Central memory CD8-positive, alpha-beta T cell (primary cell): ENCODE data around the gene DUSP15.
A peak's percentile ranks its signal among the peaks of the same experiment; 100 is the strongest.

Experiments
- ATAC-seq: fragments of 150-1000 bp; cut with Tn5 transposase; replicated peaks from 2 replicates; pipeline ENCODE4 v1.10.0; 2022; ENCODE audit warnings: mild to moderate bottlenecking, moderate FRiP score, moderate number of reproducible peaks; ENCODE audit not compliant: poor library complexity, severe bottlenecking; ENCODE audit errors: extremely low read depth
- DNase-seq, 2 donors: peaks; one replicate each; pipeline ENCODE4 v3.0.0; 2021; ENCODE audit warnings: low spot score in 2 of 2
- H3K27ac Mint-ChIP-seq: one replicate; pipeline ENCODE4 v1.8.0; 2022; ENCODE audit warnings: low read depth, mild to moderate bottlenecking, moderate library complexity, mixed read lengths
- H3K27me3 Mint-ChIP-seq: one replicate; pipeline ENCODE4 v1.8.0; 2022; ENCODE audit warnings: mixed read lengths
- H3K36me3 Mint-ChIP-seq: one replicate; pipeline ENCODE4 v1.8.0; 2022; ENCODE audit warnings: mild to moderate bottlenecking, moderate library complexity, mixed read lengths; ENCODE audit not compliant: insufficient read depth
- H3K4me1 Mint-ChIP-seq: one replicate; pipeline ENCODE4 v1.8.0; 2022; ENCODE audit warnings: mixed read lengths
- H3K4me3 Mint-ChIP-seq: one replicate; pipeline ENCODE4 v1.8.0; 2022; ENCODE audit warnings: mild to moderate bottlenecking, moderate library complexity, mixed read lengths
- H3K9me3 Mint-ChIP-seq: one replicate; pipeline ENCODE4 v1.8.0; 2022; ENCODE audit warnings: mixed read lengths

DUSP15 gene

GRCh38 chr20:31838646-31839292 lies 31.6 kb downstream of the DUSP15 start:
- Mint-ChIP-seq H3K4me1 (peaks cover 4% of the 10 kb centered on the region), H3K4me3 (no peak overlapping the region), H3K27ac (no peak overlapping the region), H3K36me3 (no peaks in the 10 kb centered on the region), H3K9me3 (no peaks in the 10 kb centered on the region), H3K27me3 (no peaks in the 10 kb centered on the region)
- ATAC-seq, result no peak
- DNase-seq, result no peak

- H3K9me3 Mint-ChIP-seq, result no peaks in the 10 kb centered on the region
- ATAC-seq (no peak), DNase-seq (no peak)
- H3K27me3 Mint-ChIP-seq, result no peaks in the 10 kb centered on the region
- no peaks in the 10 kb centered on the region for H3K36me3 Mint-ChIP-seq
- H3K4me1 Mint-ChIP-seq, result peaks cover 8% of the 10 kb centered on the region
- no peak overlapping the region for H3K4me3 Mint-ChIP-seq
- no peak overlapping the region for H3K27ac Mint-ChIP-seq
These were observed 32.4 kb downstream of the DUSP15 start for GRCh38 chr20:31837896-31838397.

- Mint-ChIP-seq H3K4me3 (no peak overlapping the region), H3K4me1 (peaks cover 9% of the 10 kb centered on the region), H3K36me3 (no peaks in the 10 kb centered on the region), H3K9me3 (no peaks in the 10 kb centered on the region), H3K27ac (no peak overlapping the region), H3K27me3 (no peaks in the 10 kb centered on the region)
- no peak for ATAC-seq
- no peak for DNase-seq
These were observed 33.3 kb downstream of the DUSP15 start for GRCh38 chr20:31836853-31837608.

- Mint-ChIP-seq H3K36me3 (no peaks in the 10 kb centered on the region), H3K27ac (no peak overlapping the region), H3K27me3 (no peaks in the 10 kb centered on the region), H3K9me3 (no peaks in the 10 kb centered on the region), H3K4me1 (peaks cover 9% of the 10 kb centered on the region), H3K4me3 (no peak overlapping the region)
- no peak for ATAC-seq
- no peak for DNase-seq
These were observed 34.1 kb downstream of the DUSP15 start for GRCh38 chr20:31835977-31836852.

GRCh38 chr20:31835554-31835953 lies 34.8 kb downstream of the DUSP15 start:
- no peak overlapping the region for H3K27ac Mint-ChIP-seq
- H3K4me3 Mint-ChIP-seq, result no peak overlapping the region
- H3K9me3 Mint-ChIP-seq, result no peaks in the 10 kb centered on the region
- H3K36me3 Mint-ChIP-seq, result no peaks in the 10 kb centered on the region
- peaks cover 9% of the 10 kb centered on the region for H3K4me1 Mint-ChIP-seq
- no peak for DNase-seq
- no peaks in the 10 kb centered on the region for H3K27me3 Mint-ChIP-seq
- no peak for ATAC-seq

GRCh38 chr20:31833931-31834521 lies 36.3 kb downstream of the DUSP15 start:
- Mint-ChIP-seq H3K4me1 (peaks cover 9% of the 10 kb centered on the region), H3K4me3 (no peak overlapping the region), H3K27ac (no peak overlapping the region), H3K27me3 (no peaks in the 10 kb centered on the region), H3K36me3 (no peaks in the 10 kb centered on the region), H3K9me3 (no peaks in the 10 kb centered on the region)
- ATAC-seq (no peak), DNase-seq (no peak)

- ATAC-seq (no peak), DNase-seq (peak; percentile 26 to 62)
- Mint-ChIP-seq H3K27me3 (no peaks in the 10 kb centered on the region), H3K36me3 (no peaks in the 10 kb centered on the region), H3K27ac (no peak overlapping the region), H3K4me3 (no peak overlapping the region), H3K9me3 (no peaks in the 10 kb centered on the region), H3K4me1 (peaks cover 9% of the 10 kb centered on the region)
These were observed 37.0 kb downstream of the DUSP15 start for GRCh38 chr20:31833130-31833930.

GRCh38 chr20:31831771-31832306 lies 38.5 kb downstream of the DUSP15 start:
- Mint-ChIP-seq H3K9me3 (no peaks in the 10 kb centered on the region), H3K27ac (no peak overlapping the region), H3K4me1 (peaks cover 9% of the 10 kb centered on the region), H3K27me3 (no peaks in the 10 kb centered on the region), H3K4me3 (no peak overlapping the region), H3K36me3 (no peaks in the 10 kb centered on the region)
- DNase-seq (no peak), ATAC-seq (no peak)

GRCh38 chr20:31831211-31831610 lies 39.1 kb downstream of the DUSP15 start:
- Mint-ChIP-seq H3K36me3 (no peaks in the 10 kb centered on the region), H3K4me3 (no peak overlapping the region), H3K27me3 (no peaks in the 10 kb centered on the region), H3K9me3 (no peaks in the 10 kb centered on the region), H3K4me1 (peaks cover 9% of the 10 kb centered on the region), H3K27ac (no peak overlapping the region)
- no peak for ATAC-seq
- DNase-seq, result no peak

- ATAC-seq (no peak), DNase-seq (no peak)
- Mint-ChIP-seq H3K4me3 (no peak overlapping the region), H3K36me3 (no peaks in the 10 kb centered on the region), H3K4me1 (peaks cover 5% of the 10 kb centered on the region), H3K9me3 (no peaks in the 10 kb centered on the region), H3K27ac (no peak overlapping the region), H3K27me3 (no peaks in the 10 kb centered on the region)
These were observed 39.8 kb downstream of the DUSP15 start for GRCh38 chr20:31830406-31830981.

- Mint-ChIP-seq H3K27ac (no peak overlapping the region), H3K9me3 (no peaks in the 10 kb centered on the region), H3K27me3 (no peaks in the 10 kb centered on the region), H3K4me3 (no peak overlapping the region), H3K4me1 (peaks cover 5% of the 10 kb centered on the region), H3K36me3 (no peaks in the 10 kb centered on the region)
- no peak for DNase-seq
- ATAC-seq, result no peak
These were observed 40.6 kb downstream of the DUSP15 start for GRCh38 chr20:31829731-31830130.
